Daoy (cell line): ENCODE measurements around the gene GLRA3. TPM values are rescaled to one million over a fixed set of nuclear protein-coding genes. Genes with fewer than 3 reads are reported as not detected.
A peak's percentile ranks its signal among the peaks of the same experiment; 100 is the strongest.
"Not testable (repeated sequence)": the region's sequence is repeated elsewhere in the genome, so short reads cannot be mapped to it uniquely, and the experiment has no call there.

Source experiments
- DNase-seq: peaks from one replicate; pipeline ENCODE4 v3.0.0-alpha.2; 2015; ENCODE audit warnings: low read depth
- total RNA-seq: library from RNA; depleted of rRNA; stranded (reverse); fragments of >200 nt; shearing (Covaris generic); gene quantifications from 2 replicates; pipeline ENCODE4 v1.2.3, GENCODE V29; 2014; rRNA removed

The GLRA3 gene
- total RNA-seq, result not detected in 2 replicates

DNA sequence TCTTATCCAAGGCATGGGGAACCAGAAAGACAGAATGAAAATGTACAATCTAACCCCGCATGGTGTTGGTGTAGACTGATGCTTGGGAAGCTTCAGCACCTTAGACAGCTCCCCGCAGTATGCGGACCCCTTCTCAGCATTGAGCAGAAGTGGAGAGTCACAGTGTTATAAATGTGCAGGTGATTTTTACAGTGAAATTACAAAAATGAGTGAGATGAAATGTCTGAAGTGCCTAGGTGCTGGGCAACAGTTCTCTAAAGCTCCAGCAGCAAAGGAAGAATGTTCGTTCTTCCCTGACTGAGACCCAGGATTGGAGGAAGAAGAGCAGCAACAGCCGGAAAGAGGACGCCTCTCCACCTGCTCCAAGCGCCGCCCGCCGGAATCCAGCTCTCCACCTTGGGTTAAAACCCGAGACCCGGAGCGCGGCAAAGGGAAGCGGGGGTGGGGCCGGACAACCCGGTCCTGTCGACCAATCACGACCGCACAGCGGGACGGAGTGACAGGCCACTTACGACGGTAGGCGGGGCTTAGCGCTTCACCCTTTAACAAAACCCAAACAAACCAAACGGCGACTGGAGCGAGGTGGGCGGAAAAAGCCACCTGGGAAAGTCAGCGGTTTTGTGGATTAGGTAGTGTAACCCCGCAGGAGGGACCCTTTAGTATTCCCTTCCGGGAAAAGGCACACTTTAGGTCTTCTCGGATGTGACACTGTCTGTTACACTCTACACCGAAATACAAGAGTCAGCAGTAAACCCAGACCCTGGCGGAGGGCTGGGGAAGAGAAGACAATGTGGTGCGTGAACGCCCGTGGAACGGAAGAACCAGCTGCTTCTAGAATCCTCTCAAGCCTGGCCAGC is at the start of gene GLRA3:
Gene GLRA3 (minus strand): TSS at position 403 of the 857 bp plus-strand sequence. CDS start 436 bp downstream, outside the sequence.
- DNase-seq, result peak; percentile 67

DNA sequence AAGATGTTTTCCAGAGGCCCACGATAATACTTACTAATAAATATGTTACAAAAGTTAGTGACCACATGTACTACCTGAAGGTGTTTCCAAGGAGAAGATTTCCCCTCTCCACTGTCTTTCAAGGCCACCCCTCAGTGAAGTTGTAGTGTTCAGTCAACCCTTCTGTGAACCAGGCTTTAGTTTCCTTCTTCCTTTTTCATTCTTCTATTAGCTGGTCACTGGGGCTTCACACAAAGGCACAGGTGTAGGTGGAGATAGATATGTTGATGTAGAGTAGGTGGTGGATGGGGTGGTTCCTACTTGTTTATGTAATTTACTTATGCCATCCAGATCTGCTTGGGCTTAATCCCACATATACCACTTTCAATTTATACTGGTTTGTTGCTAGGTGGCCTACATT is 45.9 kb upstream of the GLRA3 start:
- DNase-seq, result no peak

DNA sequence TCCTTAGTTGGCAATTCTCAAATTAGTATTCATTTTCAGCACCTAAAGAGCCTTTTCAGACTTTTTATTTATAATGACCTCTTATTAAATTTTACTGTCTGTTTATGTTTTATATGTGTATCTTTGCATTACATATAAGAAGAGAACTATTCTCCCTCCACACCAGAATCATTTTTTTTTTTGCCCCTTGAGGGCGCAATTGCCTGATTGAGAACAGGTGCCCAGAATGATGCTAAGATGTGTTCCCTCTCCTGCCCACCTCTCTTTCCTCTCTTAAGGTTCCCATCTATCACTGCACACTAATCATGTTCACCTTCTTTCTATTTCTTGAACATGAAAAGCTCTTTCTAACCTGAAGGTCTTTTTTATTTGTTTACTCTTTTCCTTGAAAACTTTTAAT is 44.9 kb upstream of the GLRA3 start:
- DNase-seq, result peak; percentile 8

DNA sequence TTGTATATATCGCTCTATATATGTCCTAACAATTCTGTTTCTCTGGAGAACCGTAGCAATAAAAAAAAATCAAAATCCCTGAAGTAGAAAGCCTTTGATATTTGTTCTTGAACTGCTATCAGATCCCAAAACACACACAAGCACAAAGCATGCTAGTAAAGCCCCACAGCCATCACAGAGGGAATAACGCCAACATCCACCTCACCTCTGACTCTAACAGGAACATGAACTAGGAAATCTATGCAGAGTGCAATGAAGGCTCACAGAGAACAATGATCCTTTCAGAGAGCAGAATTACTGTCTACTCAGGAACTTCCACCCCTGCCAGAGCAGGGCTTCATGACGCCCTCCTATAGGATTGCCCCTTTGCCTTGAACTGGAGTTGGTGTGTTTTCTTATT is 44.1 kb upstream of the GLRA3 start:
- DNase-seq, result not testable (repeated sequence)

DNA sequence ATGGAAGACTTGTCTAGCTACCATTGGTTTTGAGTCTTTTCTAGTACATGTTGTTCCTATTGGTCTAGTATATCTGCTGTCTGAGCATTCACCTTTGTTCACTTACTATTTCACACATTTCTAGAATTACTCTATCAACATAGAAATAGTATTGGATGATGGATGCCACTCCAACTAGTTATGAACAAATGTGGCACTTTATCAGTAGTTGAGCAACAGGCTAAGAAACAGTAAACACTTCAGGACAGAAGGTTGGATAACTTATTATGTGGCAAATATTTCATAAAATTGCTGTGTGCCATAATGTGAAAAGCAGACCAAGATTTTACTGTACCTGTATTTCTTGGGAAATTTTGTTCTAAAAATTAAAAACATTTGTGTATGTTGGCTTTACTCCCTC is 42.4 kb upstream of the GLRA3 start:
- no peak for DNase-seq

DNA sequence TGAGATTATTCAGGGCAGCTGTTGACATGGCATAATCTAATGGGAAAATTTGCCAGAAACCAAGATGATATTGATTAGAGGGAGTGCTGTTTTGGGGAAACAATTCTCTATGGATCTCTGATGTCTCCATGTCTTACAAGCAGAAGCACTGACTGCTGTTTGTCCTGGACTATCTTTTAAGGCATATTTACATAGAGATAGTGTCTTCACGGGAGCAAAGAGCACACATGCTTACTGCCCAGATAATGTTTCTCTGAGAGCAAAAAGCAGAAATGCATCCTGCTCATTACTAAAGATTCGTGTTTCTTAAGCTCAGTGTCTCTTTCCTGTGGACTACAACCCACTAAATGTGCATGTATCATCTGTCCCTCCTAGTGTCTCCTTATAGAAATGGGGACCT is 41.3 kb upstream of the GLRA3 start:
- no peak for DNase-seq

DNA sequence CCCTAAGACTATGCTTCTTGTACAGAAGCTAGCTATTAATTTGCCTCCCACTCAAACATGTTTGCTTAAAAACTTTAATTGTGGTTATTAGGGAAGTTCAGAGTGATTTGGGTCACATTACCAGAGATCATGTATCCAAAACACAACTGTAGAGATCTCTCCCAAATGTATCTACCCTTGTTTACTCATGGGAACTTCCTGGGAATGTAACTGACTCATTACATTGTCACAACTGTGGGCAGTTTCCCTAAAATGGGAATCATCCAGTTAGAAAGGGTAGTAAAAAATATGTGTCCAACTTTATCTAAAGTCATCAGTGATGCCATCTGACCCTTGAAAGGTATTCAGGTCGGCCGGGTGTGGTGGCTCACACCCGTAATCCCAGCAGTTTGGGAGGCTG is 40.3 kb upstream of the GLRA3 start:
- DNase-seq, result no peak

DNA sequence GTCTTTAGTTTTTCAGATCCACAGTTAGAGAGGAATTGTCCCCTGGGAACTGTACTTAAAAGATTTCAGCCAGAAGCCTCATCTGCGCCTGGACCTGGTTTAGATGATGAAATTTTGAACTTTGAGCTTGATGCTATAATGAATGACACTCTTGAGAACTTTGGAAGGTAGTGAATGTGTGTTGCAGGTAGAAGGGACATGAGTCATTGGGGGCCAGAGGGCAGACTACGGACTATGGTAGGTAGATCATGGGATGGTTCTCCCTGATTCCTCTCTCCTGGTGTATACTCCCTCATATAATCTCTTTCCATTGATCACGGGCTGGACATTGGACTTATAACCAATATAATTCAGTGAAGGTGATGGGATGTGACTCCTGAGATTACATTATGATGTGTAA is 38.9 kb upstream of the GLRA3 start:
- no peak for DNase-seq

DNA sequence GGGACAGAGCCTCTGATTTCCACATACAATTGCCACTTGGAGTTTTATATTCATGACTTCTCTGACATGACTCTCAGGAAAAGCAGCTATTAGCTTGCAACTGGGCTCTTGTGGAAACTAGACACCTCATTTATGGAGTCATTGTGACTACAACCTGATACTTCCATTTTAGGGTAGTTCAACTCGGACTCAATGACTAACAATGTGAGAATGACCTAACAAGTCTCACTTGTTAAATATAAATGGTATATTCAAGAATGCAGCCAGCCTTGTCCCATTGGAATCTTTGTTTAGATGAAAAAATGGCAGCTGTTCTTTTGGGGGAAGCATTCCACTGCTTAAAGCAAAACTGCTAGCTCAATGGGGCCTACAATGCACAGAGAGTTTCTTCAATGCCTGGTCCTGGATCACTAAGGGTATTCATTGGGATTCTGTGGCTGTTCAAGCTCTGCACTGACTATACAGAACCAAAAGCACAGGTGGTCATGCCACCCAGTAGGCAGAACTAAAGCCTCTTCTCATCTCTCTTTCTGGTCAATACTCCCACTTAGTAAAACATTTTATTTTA is 36.5 kb upstream of the GLRA3 start:
- DNase-seq, result no peak

DNA sequence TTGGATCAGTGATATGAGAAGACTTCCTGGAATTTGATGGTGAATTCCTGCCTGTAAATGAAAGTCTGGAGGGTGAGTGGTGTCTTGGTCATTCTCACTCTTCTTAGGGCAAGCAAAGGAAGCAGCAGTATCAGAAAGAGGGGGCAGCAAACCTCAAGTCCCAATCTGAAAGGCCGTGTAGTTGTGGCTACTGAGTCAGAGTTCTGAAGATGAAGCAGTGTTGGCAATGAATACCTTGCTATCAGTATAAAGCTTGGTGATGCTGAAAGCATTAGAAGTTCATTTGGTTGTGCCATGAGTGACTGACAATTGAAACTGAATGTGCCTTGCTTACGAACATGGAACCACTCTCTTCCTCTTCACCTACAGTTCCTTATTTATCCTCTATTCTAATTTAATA is 35.0 kb upstream of the GLRA3 start:
- no peak for DNase-seq

DNA sequence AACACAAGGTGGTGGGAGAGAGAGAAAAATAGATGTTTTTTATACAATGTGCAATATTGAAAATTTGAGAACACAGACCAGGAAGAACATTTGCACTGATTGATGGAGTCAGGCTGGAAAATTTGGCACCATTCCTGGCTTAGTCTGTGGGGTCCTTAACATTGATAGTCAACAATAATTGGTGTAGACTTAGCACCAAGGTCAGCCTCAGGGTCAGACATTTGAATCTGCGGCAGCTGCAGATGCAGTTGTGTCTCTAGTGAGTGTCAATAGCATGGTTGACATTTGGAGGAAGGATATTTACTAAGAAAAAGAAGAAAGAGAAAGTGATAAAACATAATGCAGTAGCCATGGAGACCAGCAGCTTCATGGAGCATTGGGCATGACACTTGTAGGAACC is 31.5 kb upstream of the GLRA3 start:
- no peak for DNase-seq

DNA sequence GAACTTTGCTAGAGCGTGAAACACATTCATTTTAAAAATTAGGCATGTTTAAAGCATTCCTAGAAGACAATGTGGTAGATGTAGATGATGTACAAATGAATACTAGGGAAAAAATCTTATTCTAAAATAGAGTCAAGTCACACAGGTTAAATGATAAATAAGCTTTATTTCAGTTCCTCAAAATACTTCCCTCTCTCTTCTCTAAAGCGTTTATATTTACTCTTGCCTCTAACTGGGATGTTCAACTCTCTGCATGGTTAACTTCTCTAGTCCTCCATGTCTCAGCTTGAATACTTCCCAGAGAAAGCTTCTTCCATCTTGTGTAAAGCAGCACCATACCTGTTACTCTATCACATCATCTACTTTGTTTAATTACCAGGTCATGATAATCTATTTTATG is 30.9 kb upstream of the GLRA3 start:
- DNase-seq, result no peak

DNA sequence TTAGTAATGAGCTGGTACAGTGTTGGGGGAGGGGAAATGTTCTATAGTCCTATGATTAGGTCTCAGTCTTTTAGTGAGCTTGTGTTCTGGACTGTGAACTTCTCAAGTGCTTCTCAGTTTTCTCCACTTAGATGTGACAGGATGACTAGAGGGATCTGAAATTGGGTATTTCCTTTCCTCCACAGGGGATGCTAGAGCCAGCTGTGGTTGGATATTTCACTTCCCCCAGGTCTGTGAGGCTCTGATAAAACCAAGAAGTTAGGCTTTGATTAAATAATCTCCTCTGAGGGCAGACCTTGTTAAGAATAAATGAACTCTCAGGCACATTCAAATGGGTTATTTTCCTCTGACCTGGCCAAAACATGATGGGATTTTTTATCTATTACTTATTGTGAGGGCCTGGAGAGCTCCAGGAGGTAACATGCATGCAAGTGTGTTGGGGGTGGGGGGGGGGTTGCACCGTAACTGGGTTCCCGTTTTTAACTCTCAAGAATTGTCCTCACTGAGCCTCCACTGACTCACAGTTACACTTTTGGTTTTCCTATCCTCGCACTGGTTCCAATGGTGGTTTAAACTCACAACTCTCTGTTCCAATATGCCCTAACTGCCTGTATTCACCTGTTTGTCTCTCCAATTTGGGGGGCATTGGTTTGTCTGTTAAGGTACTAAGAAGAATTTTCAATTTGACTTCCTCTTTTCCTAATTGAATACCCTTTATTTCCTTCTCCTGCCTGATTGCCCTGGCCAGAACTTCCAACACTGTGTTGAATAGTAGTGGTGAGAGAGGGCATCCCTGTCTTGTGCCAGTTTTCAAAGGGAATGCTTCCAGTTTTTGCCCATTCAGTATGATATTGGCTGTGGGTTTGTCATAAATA is 28.1 kb upstream of the GLRA3 start:
- DNase-seq, result no peak

DNA sequence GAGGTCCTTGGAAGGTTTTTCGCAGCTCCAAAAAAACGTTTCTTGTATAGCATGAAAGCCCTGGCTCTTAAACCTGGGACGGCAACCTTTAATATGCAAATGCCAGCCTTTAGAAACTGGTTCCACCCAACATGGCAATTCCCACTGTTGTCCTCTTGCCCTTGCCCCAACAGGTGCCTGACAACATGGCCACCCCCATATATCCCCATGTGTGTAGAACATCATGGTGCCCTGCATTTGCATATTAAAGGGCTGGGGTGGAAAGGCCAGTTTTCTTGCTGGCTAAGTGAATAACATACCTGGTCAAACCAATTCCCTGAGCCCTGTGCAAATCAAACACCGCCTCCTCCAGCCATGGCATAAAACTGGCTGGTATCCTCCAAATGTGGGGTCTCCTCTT is 26.0 kb upstream of the GLRA3 start:
- DNase-seq, result no peak

DNA sequence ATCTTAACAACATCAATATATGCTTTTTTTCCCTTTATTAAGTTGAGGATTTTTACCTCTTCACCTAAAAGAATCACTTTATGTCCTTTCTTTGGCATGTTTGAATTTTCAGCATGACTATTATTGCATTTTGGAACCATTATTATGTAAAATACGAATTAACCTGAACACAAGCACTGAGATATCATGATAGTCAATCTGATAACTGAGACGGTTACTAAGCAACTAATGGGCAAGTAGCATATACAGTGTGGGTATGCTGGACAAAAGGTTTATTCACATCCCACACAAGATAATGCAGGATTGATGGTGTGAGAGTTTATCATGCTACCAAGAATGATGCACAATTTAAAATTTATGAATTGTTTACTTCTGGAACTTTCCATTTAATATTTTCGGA is 24.6 kb upstream of the GLRA3 start:
- no peak for DNase-seq

DNA sequence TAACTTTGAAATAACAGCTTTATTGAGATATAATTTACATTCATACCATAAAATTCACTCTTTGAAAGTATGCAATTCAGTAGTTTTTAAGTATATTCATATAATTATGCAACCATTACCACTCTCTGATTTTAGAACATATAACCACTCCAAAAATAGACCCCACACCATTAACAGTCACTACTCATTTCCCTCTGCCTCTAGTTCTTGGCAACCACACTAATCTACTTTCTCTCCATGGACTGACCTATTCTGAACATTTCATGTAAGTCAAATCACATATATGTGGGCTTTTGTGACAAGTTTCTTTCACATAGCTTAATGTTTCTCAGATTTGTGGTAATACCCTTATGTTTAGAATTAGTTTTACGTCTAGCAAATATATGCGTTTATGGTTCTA is 19.5 kb upstream of the GLRA3 start:
- no peak for DNase-seq

DNA sequence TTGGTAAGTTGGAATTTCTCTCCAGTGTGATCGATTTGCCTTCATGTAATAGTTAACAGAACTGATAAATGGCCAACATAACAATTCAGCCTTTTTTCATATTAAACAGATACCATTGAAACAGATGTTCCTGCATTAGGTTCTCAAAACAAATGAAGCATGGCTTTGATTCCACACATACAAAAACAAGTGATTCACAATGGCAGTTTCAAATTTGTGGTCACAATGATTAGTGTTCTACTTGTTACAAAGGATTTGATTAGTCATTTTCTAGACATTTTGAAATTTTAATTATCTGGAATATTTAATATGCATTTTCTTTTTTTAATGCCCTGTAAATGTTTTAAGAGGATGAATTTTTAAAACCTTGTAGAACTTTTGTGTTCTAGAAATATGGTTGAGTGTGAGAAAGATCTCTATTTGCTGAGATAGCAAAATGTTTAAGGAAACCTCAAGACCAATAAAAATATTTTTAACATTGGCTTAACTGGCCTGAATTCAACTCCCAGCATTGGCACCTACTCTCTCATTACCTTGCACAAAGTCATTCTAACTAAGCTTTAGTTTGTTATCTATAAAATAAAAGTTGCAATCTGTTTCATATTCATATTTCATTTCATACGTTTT is 18.9 kb upstream of the GLRA3 start:
- no peak for DNase-seq

DNA sequence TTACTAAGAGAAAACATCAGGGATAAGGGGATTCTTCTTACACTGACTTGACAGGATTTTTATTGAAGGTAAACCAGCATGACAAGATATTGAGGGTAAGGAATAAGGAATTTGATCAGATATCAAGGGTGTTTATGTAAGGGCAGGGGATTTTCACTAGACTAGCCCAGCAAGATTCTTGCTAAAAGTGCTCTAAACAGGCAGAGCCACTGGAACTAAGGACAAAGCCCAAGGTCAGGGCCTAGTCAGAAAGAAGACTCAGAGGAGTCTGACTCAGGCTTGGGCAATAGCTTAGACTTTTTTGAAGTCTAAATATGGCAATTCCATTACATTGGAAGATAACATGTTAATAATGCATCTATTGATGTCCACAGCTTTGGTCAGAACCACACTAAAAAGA is 6.5 kb upstream of the GLRA3 start:
- no peak for DNase-seq

DNA sequence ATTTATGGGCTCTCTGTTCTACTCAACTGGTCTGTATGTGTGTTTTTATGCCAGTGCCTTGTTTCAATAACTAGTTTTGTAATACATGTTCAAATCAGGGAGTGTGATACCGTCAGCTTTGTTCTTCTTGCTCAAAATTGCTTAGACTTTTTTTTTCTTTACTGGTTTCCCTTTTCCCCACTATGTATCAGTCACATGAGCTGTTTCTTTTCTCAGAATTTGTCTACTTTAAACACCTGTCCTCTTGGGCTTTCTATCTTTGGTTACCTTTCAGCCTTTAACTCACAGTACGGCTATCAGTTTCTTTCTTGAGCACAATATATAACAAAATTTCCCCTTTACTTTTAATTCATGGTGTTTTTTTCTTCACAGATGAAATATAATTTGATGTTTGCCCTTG is 5.4 kb upstream of the GLRA3 start:
- DNase-seq, result no peak

DNA sequence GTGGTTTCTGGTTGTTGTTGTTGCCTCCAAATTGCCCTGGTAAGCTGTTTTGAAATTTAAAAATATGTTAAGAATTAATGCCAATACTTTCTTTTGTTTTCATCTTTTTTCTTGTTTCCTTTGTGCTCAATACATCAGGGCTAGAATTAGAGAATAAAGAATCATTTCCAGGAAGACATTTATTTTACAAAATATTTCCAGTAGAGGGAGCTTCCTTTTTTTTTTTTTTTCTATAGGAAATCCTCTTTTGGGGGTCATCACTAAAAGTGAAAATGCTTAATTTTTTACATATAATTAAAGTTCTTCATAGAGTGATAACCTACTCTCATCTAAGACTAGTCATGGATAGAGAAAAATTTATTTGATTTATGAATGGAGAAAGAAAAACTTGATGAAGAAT is 2.4 kb downstream of the GLRA3 start:
- DNase-seq, result no peak

DNA sequence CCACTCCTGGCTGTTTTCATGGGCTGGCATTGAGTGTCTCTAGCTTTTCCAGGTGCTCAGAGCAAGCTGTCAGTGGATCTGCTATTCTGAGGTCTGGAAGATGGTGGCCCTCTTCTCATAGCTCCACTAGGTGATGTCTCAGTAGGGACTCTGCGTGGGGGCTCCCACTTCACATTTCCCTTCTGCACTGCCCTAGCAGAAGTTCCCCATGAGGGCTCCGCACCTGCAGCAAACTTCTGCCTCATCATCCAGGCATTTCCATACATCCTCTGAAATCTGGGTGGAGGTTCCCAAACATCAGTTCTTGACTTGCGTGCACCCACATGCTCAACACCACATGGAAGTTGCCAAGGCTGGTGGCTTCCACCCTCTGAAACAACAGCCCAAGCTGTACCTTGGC is 13.8 kb downstream of the GLRA3 start:
- DNase-seq, result no peak

DNA sequence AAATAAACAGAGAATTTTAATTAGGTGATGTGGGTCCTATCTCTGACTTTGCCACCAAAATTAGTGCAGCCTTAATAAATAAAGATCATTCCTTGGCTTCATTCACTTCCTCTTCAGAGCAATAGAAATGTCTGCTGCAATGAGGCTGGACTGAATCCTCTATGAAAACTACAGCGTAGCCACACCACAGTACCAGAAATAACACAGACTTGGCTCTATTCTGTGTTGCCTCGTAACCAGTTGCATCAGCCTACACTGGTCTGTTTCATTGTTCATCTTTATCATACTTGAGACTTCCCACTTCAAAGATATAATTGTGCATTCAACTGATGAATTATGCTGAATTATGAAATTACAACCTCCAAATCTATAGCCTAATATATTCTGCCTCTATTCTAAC is 15.8 kb downstream of the GLRA3 start:
- no peak for DNase-seq
